NCI-H69 (cell line): ENCODE data around the gene ZNF438.
"Not testable (repeated sequence)": the region's sequence is repeated elsewhere in the genome, so short reads cannot be mapped to it uniquely, and the experiment has no call there.

ENCODE experiments used
- DNase-seq: peaks from one replicate; lab custom pipeline; 2025; lab: John Stamatoyannopoulos, UW

ZNF438 gene

GRCh38 chr10:31031558-31032257 is at the start of gene ZNF438:
TSS of gene ZNF438 (minus strand) at chr10:31031865. CDS start at chr10:30877034, 154,831 bp downstream.
- peak; percentile 32 for DNase-seq

DNA sequence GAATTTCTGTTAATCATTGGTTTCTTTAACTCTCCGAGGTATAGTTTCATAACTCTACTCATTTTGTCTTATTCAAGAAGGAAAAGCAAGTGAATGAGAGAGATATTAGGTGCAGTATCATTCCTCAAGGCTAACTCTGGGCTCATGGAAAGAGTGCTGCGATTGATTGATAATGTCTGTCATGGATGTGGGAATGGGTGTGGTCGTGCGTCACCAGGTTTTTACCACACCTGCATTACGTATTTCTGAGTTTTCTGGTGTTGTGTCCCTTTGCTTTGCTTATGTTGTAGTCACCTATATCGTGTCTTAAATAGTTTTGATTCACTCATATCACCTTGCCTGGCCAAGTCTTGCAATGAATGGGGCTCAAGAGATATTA is 44.9 kb upstream of the ZNF438 start:
- no peak for DNase-seq

DNA sequence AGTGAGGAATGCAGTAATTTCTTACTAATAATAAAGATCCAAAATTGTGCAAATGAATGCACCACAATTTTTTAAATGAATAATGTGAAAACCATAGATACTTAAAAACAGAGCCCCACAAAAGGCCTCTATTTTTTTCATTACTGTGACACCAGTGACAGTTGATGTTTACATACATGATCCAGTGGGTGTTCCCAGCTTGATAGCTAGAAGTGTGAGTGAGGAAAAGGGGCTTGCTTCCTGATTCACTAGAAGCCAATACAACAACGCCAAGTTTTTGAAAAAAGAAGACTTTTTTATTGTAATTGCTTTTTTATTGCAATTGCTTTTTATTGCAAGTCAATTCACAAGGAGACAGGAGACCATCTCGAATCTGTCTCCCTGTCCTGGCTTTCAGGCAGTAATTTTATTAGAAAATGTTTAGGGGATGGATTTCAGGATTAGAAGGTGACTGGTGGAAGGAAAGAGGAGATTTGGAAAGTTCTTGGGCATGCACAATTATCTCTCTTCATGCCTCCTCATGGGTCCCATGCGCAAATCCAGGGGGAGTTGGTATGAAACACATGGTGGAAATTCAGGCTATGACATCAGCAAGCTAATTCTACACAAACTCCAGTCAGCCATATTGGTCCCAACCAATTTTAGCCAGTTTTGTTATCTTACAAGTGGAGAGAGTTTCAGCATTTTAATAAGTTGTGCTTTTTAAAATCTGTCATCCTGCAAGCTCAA is 44.4 kb upstream of the ZNF438 start:
- DNase-seq: no peak

DNA sequence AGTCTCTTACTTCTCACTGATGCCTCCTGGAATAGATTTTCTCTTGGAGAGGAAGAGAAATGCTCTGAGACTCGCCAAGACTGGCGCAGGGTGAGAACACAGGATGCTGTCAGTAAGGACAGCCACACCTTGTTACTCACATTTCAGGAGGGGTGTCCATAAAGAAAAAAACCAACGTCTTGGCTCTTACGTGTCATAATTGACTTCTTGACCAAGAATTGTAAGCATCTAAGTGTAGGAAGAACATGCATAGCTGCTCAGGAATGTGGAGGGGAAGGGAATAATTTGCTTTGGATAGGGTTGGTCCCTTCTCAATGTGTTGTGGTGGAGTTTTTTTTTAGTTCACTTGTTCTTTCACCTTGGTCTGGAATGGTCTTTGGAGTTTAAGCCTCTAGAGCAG is 43.8 kb upstream of the ZNF438 start:
- DNase-seq: no peak

DNA sequence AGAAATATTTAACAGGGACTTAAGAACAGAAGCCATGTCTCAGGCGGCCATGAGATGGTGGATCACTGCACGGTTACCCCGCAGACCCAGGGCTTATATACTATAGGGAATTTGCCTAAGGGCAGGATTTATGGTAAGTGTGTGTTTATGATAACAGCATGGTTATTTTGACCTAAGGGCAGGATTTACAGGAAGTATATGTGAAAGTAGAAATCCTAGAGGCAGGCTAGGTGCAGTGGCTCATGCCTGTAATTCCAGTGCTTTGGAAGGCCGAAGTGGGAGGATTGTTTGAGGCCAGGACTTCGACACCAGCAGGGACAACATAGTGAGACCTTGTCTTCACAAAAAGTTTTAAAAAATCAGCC is 43.0 kb upstream of the ZNF438 start:
- DNase-seq: no peak

DNA sequence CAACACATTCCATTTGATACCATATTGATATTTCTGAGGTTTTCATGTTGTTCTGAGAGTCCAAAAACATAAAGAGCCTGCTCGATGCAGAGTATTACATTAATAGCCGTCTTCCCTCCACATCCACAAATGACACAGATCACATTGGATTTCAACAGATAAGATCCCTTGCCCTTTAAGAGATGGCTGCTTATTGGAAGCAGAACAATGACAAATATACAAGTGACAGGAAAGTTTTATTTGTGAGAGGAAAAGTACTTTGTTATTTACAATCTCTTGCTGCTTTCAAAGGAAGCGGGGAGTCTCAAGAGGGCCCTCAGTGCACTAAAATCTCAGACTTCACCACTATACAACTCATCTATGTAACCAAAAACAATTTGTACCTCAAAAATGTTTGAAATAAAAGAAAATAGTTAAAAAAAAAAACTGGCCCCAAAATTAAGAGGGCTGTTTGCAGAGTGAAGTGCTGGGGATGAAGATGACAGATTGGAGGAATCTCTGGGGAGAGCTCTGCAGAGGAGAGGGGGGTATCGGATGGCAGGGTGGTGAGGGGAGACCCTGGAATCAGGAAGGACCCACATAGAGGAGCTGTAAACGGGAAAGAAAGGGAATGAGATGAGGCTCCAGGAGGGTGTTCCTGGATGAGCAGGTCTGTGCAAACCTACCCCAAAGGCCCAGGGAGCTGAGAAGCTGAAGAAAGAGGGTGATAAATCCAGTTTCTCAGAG is 42.5 kb upstream of the ZNF438 start:
- DNase-seq: no peak

GRCh38 chr10:31073211-31073610 is 41.5 kb upstream of the ZNF438 start:
- DNase-seq: no peak

DNA sequence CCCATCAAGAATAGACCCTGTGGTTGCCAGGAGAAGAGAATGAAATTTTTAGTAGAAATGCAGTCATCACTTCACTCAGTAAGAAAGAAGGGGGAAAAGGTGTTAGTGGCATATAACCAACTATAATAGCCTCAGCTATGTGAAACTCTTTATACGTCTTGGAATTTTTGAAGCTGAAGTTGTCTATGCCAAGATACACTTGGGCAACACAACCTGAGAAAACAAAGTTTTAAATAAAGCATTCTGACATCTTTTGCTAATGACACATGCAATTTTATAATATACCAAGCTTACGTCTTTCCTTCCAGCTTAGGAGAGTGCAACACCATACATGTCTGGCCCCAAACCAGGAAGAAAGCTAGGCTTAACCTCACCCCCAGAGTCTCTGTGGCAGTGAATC is 40.8 kb upstream of the ZNF438 start:
- no peak for DNase-seq

- no peak for DNase-seq
Measured at GRCh38 chr10:31071232-31072005, 39.8 kb upstream of the ZNF438 start.

- no peak for DNase-seq
Measured at GRCh38 chr10:31070691-31071090, 39.0 kb upstream of the ZNF438 start.

GRCh38 chr10:31070025-31070424 is 38.4 kb upstream of the ZNF438 start:
- DNase-seq: no peak

DNA sequence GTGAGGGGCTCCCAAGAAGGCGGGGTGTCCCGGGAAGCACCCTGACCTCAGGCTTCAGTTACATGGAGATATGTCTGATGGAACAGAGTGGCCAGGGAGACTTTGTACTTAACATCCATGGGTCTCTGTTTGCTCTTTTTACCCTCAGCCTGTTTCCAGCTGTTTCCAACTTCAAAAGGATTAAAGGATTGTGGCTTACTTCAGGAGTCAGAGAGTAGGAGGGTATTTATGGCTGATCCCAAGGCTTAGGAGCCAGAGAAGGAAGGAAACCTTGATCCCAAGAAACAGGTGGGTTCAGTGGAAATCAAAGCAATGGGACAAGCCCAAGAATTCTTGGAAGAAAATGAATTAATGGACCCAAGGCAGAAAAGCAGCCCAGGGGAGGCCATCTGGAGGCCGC is 37.7 kb upstream of the ZNF438 start:
- no peak for DNase-seq

- no peak for DNase-seq
Measured at GRCh38 chr10:31064348-31064747, 32.7 kb upstream of the ZNF438 start.

DNA sequence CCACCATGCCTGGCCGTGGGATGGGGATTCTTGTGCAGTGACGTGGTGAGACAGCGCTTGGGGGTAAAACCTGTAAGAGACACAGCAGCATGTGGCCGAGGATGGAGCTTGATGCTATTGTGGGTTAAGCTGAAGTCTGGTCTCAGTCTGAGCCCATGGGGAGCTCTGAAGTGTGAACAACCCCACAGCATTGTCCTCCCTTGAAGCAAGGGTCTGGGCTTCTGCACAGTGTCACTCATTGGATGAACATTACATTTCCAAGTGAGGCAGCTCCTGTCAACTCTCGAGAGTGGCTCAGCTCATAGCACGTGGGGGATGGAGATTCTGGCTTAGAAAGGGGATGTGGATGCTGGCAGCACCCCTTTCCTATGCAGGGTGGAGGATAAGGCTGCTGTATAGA is 32.2 kb upstream of the ZNF438 start:
- DNase-seq: no peak

DNA sequence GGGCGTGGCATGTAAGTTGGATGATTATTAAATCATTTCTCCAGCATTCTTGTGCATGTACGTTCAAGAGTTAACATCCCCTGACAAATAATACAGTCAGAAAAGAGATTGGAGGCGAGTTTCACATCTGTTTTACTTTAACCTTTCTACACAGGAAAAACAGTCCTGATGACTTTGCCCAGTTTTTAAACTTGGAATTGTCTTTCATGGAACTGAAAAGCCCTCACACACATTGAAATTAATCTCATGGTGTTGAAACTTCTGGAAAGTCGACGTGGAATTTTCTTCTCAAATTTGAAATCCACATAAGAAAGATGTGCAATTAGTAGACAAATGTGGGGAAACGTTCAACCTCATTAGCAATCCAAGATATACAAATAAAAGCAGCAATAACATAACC is 31.2 kb upstream of the ZNF438 start:
- DNase-seq: no peak

DNA sequence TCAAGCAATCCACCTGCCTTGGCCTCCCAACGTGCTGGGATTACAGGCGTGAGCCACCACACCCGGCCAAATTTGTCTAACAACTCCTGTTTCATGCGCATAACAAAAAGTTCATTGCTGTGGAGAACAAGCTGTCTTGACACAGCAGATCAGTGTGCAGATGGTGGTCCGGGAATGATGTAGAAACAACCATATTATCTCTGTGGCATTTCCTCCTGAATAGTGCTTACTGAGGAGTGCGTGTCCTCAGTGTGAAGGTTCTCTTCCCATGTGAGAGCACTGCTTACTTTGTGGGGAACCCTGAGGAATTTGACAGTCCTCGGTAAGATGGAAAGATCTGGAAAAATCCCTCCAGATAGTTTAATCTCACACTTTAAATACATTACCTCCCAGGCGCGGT is 30.3 kb upstream of the ZNF438 start:
- no peak for DNase-seq

- DNase-seq: no peak
Measured at GRCh38 chr10:31058795-31059703, 27.4 kb upstream of the ZNF438 start.

GRCh38 chr10:31056678-31057077 is 25.0 kb upstream of the ZNF438 start:
- DNase-seq: not testable (repeated sequence)

DNA sequence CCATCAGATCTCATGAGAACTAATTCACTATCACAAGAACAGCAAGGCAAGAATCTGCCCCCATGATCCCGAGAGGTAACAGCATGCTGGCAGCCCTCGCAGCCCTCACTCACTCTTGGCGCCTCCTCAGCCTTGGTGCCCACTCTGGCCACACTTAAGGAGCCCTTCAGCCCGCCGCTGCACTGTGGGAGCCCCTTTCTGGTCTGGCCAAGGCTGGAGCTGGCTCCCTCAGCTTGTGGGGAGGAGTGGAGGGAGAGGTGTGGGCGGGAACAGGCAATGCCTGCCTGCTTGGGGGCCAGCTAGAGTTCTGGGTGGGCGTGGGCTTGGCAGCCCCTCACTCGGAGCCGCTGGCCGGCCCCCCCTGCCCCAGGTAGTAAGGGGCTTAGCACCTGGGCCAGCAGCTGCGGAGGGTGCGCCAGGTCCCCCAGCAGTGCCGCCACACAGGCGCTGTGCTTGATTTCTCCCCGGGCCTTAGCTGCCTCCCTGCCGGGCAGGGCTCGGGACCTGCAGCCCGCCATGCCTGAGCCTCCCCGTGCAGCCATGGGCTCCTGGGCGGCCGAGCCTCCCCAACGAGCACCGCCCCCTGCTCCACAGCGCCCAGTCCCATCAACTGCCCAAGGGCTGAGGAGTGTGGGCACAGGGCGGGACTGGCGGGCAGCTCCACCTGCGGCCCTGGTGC is 24.0 kb upstream of the ZNF438 start:
- DNase-seq: no peak

DNA sequence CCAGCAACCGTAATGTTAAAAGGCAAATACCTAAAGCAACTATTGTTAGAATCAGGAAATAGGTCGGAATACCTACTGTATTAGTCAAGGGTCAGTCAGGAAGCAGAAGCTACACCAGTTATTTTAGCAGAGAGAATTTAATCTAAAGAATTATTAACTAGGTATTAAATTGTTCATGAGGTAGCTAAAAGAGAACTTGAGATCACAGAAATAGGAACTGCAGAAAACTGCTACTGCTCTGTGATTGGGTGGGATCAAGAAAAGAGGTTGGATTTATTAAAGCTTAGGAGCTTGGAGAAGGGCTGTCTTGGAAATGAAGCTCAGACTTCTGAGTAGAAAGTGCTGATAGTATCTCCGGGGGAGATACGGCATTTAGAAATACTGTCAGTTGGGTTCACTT is 20.0 kb upstream of the ZNF438 start:
- DNase-seq: no peak

GRCh38 chr10:31042670-31043069 is 11.0 kb upstream of the ZNF438 start:
- DNase-seq: no peak
